Mesothelial cell of epicardium (in vitro differentiated cells): Measurements from ENCODE around the gene ELL2. TPM values are rescaled to one million over a fixed set of nuclear protein-coding genes. Genes with fewer than 3 reads are reported as not detected.

ENCODE experiments used
- DNase-seq, 2 experiments: peaks; one replicate each; pipeline ENCODE4 v3.0.0; 2021; ENCODE audit warnings: low spot score in 2 of 2; ENCODE audit not compliant: unreplicated experiment in 2 of 2
- H3K27ac Mint-ChIP-seq: 2 replicates; pipeline ENCODE4 v1.8.0; 2021; ENCODE audit warnings: mixed read lengths
- H3K27me3 Mint-ChIP-seq: 2 replicates; pipeline ENCODE4 v1.8.0; 2021; ENCODE audit warnings: low read depth, mixed read lengths
- H3K36me3 Mint-ChIP-seq: 2 replicates; pipeline ENCODE4 v1.8.0; 2021; ENCODE audit warnings: mixed read lengths
- H3K4me1 Mint-ChIP-seq: 2 replicates; pipeline ENCODE4 v1.8.0; 2021; ENCODE audit warnings: mixed read lengths
- H3K4me3 Mint-ChIP-seq: 2 replicates; pipeline ENCODE4 v1.8.0; 2021; ENCODE audit warnings: mild to moderate bottlenecking, moderate library complexity, mixed read lengths
- H3K9me3 Mint-ChIP-seq: 2 replicates; pipeline ENCODE4 v1.8.0; 2021; ENCODE audit warnings: mixed read lengths
- CTCF ChIP-seq: fragments of 200-600 bp; sonication (generic); IDR thresholded peaks from one replicate; pipeline ENCODE4 v1.5.0; 2021; ENCODE audit warnings: antibody characterized with exemption; ENCODE audit not compliant: unreplicated experiment
- total RNA-seq: library from RNA; stranded (reverse); gene quantifications from 3 replicates; pipeline ENCODE4 v1.2.1, GENCODE V29; 2021

The ELL2 gene
- total RNA-seq, 1 donor from 2014 or later = 11.7 TPM

GRCh38 chr5:95886340-95887044, 75.2 kb downstream of the ELL2 start:
- no peak for TF ChIP-seq CTCF
- Mint-ChIP-seq H3K9me3 (no peaks in the 10 kb centered on the region), H3K4me3 (no peak overlapping the region), H3K4me1 (peaks cover 8% of the 10 kb centered on the region), H3K27ac (no peak overlapping the region), H3K27me3 (no peaks in the 10 kb centered on the region), H3K36me3 (no peaks in the 10 kb centered on the region)
- DNase-seq = no peak

- Mint-ChIP-seq H3K27ac (no peak overlapping the region), H3K9me3 (no peaks in the 10 kb centered on the region), H3K4me3 (no peak overlapping the region), H3K27me3 (no peaks in the 10 kb centered on the region), H3K4me1 (no peaks in the 10 kb centered on the region), H3K36me3 (no peaks in the 10 kb centered on the region)
- DNase-seq = no peak
- no peak for TF ChIP-seq CTCF
Measured at GRCh38 chr5:95884511-95884910, 77.1 kb downstream of the ELL2 start.

- no peak for TF ChIP-seq CTCF
- H3K9me3 Mint-ChIP-seq = no peaks in the 10 kb centered on the region
- no peak overlapping the region for H3K4me3 Mint-ChIP-seq
- no peaks in the 10 kb centered on the region for H3K27me3 Mint-ChIP-seq
- no peak overlapping the region for H3K27ac Mint-ChIP-seq
- no peak for DNase-seq
- peaks cover 2% of the 10 kb centered on the region for H3K4me1 Mint-ChIP-seq
- H3K36me3 Mint-ChIP-seq = no peaks in the 10 kb centered on the region
Measured at GRCh38 chr5:95884017-95884325, 77.7 kb downstream of the ELL2 start.

- Mint-ChIP-seq H3K27ac (no peak overlapping the region), H3K27me3 (no peaks in the 10 kb centered on the region), H3K36me3 (no peaks in the 10 kb centered on the region), H3K4me1 (peaks cover 6% of the 10 kb centered on the region), H3K4me3 (no peak overlapping the region), H3K9me3 (no peaks in the 10 kb centered on the region)
- no peak for DNase-seq
- TF ChIP-seq CTCF = no peak
Measured at GRCh38 chr5:95883185-95884016, 78.2 kb downstream of the ELL2 start.

GRCh38 chr5:95881833-95882232, 79.8 kb downstream of the ELL2 start:
- H3K4me1 Mint-ChIP-seq = peaks cover 10% of the 10 kb centered on the region
- H3K27ac Mint-ChIP-seq = no peak overlapping the region
- H3K27me3 Mint-ChIP-seq = no peaks in the 10 kb centered on the region
- H3K9me3 Mint-ChIP-seq = no peaks in the 10 kb centered on the region
- H3K36me3 Mint-ChIP-seq = no peaks in the 10 kb centered on the region
- no peak for DNase-seq
- TF ChIP-seq CTCF = no peak
- no peak overlapping the region for H3K4me3 Mint-ChIP-seq
